Measurements from ENCODE around the gene ARF1. TPM values are rescaled to one million over a fixed set of nuclear protein-coding genes. Genes with fewer than 3 reads are reported as not detected.

The ARF1 gene
- total RNA-seq, 1 donor from 2014 or later: 447 TPM

DNA sequence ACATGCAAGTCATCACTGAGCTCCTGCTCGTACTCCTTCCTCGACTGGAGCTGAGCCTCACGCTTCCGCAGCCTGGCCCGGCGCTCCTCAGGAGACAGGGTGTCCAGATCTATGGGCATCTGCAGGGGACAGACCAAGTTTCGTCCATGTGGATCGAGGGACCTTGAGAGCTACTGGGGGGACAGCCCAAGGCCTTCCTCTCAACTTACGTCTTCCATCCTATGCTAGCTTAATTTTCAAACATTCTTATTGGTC is 24.2 kb downstream of the ARF1 start:
- H3K36me3 ChIP-seq: peaks cover 8 to 16% of the 10 kb centered on the region in 2 donors
- no peak overlapping the region for H3K4me3 ChIP-seq
- intact Hi-C loops (cut with DNase I): loop anchor here (10.0 kb wide), 2 partner anchors 378 to 1398 kb away; partner anchors contain the start of genes NUP133 and RNF187
- TF ChIP-seq, protein P1, sequence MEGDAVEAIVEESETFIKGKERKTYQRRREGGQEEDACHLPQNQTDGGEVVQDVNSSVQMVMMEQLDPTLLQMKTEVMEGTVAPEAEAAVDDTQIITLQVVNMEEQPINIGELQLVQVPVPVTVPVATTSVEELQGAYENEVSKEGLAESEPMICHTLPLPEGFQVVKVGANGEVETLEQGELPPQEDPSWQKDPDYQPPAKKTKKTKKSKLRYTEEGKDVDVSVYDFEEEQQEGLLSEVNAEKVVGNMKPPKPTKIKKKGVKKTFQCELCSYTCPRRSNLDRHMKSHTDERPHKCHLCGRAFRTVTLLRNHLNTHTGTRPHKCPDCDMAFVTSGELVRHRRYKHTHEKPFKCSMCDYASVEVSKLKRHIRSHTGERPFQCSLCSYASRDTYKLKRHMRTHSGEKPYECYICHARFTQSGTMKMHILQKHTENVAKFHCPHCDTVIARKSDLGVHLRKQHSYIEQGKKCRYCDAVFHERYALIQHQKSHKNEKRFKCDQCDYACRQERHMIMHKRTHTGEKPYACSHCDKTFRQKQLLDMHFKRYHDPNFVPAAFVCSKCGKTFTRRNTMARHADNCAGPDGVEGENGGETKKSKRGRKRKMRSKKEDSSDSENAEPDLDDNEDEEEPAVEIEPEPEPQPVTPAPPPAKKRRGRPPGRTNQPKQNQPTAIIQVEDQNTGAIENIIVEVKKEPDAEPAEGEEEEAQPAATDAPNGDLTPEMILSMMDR (IDR thresholded peaks at IDR 0.05): no peak
- H3K9me3 ChIP-seq: no peaks in the 10 kb centered on the region
- peaks cover 18 to 33% of the 10 kb centered on the region in 2 donors for H3K4me1 ChIP-seq
- H3K27ac ChIP-seq: no peak overlapping the region
- no peak for DNase-seq (ENCODE audit: low spot score in 2 of 2)
- H3K27me3 ChIP-seq: no peaks in the 10 kb centered on the region

DNA sequence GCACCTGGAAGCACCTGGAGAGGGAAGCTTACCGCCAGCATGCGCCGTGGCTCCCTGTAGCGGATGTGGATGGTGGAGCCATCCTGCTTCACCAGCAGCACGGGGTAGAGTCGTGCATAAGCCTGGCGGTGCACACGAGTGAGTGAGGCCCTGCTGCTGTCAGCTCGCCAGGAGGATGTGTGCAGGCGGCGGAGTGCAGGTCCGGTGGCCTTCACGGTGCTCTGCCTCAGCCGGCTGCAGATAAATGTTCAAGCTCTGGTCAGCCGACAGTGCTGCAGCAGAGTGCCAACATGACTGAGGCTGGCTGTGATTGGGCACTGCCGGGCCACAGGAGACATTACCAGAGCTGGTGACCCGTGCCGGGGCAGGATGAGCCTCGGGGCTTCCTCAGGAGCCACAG is 25.1 kb downstream of the ARF1 start:
- DNase-seq (ENCODE audit: low spot score in 2 of 2): peak in 1 of 2 donors; percentile 58
- Histone ChIP-seq H3K4me1 (peaks cover 18 to 25% of the 10 kb centered on the region in 2 donors), H3K4me3 (peak overlapping the region in 1 of 2 donors; percentile 97), H3K27me3 (no peaks in the 10 kb centered on the region), H3K27ac (no peak overlapping the region), H3K36me3 (peaks cover 8 to 16% of the 10 kb centered on the region in 2 donors), H3K9me3 (no peaks in the 10 kb centered on the region)
- TF ChIP-seq, protein P1 (IDR thresholded peaks at IDR 0.05): no peak
- intact Hi-C loops (cut with DNase I): loop anchor here (2.0 to 10.0 kb wide), 3 partner anchors 319 to 1397 kb away; partner anchors contain the start of genes NUP133 and RNF187

DNA sequence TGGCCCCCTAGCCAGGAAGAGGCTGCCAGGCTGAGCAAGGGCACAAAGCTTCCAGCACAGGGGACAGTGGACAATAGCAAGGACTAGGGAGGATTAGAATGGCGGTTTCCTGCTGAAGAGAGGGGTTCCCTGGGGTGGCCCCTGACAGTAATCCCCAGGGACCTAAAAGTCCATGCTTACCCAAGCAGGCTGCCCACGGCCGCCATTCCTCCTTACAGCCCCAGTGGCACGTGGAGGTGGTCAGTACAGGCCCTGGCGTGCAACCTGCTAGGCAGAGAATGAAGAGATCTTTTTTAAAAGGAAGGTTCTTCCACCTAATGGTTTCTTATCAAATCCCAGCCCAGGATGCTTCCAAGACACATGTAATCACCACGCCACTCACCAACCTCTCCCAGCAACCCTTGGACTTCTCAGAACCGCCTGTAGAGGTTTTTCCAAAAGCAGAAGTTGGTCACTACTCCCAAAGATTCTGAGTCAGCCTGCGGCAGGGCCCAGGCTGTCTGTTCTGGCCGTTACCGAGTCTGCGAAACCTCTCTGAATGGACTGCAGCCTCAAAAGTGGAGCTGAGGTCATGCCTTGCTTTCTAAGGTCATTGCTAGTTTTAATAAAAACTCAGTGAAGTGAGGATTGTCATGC is 25.7 kb downstream of the ARF1 start:
- TF ChIP-seq, protein P1 (IDR thresholded peaks at IDR 0.05): no peak
- Histone ChIP-seq H3K4me1 (peaks cover 18 to 25% of the 10 kb centered on the region in 2 donors), H3K27ac (peak overlapping the region; percentile 88 to 89), H3K36me3 (peaks cover 8 to 16% of the 10 kb centered on the region in 2 donors), H3K4me3 (peak overlapping the region; percentile 77 to 97), H3K27me3 (no peaks in the 10 kb centered on the region), H3K9me3 (no peaks in the 10 kb centered on the region)
- intact Hi-C loops (cut with DNase I): loop anchor here (2.0 to 10.0 kb wide), 3 partner anchors 319 to 1397 kb away; partner anchors contain the start of genes NUP133 and RNF187
- DNase-seq (ENCODE audit: low spot score in 2 of 2): peak in 1 of 2 donors; percentile 59

DNA sequence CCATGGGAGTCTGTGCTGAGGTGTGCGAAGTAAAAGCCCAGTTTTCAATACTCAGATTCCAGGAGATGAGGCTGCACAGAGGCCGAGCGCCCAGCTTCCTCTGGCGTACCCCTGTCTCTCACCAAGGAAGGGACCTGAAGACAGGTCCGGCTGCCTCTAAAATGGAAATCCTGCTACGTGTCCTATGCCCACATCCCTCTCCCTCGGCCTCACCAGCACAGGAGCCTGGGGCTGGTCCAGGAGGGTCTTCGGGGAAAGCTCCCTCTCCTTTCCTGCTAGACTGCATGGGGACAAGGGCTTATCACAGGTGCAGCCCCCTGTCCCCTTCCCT is 26.2 kb downstream of the ARF1 start:
- DNase-seq (ENCODE audit: low spot score in 2 of 2): no peak
- Histone ChIP-seq H3K4me3 (peak overlapping the region; percentile 77 to 97), H3K9me3 (no peaks in the 10 kb centered on the region), H3K36me3 (peaks cover 8 to 16% of the 10 kb centered on the region in 2 donors), H3K4me1 (peaks cover 15 to 21% of the 10 kb centered on the region in 2 donors), H3K27me3 (no peaks in the 10 kb centered on the region), H3K27ac (peak overlapping the region; percentile 88 to 89)
- TF ChIP-seq, protein P1 (IDR thresholded peaks at IDR 0.05): no peak
- intact Hi-C loops (cut with DNase I): loop anchor here (1.0 to 10.0 kb wide), 6 partner anchors 26 to 1396 kb away; partner anchors contain the start of genes ARF1, GUK1, NUP133 and RNF187

DNA sequence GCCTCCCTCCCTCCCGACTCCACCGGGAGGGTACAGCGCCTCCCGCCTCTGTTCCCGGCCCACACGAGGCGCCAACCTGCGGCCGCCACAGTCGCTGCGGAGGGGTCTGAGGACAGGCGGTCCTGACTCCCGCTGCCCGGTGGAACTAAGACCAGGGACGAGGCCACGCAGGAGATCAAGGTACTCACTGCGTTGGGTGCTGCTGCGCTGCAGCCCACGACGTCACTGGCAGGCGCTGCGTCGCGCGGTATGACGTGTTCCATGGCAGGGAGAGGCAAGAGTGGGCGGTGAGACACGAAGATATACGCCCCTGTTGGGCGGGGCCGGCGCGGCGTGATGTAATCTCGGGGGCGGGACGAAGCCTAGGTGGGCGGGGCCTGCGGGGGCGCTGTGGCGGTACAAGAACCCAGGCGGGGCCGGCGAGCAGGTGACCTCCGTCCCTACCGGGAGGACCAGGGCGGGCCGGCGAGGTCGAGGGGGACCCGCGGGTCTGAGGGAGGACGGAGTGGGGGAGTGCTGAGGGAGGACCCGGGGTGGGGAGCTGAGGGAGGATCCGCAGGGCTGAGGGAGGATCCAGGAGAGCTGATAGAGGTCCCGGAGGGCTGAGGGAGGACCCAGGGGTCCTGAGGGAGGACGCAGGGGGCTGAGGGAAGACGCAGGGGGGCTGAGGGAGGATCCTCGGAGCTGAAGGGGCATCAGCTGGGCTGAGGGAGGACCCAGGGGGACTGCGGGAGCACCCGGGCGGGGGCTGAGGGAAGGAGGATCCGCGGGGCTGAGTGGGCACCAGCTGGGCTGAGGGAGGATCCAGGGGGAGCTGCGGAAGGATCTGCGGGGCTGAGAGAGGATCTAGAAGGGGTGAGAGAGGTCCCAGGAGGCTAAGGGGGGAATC is 26.8 kb downstream of the ARF1 start, which contains the start of gene MRPL55:
MRPL55 (minus strand) TSS at position 227 of the 889 bp plus-strand sequence. CDS start 1,039 bp downstream, outside the sequence.
- peaks cover 14 to 18% of the 10 kb centered on the region in 2 donors for H3K4me1 ChIP-seq
- H3K9me3 ChIP-seq: no peaks in the 10 kb centered on the region
- intact Hi-C loops (cut with DNase I): loop anchor here (1.0 to 10.0 kb wide), 6 partner anchors 27 to 1395 kb away; partner anchors contain the start of genes ARF1, GUK1, NUP133 and RNF187
- peak within 1 kb of the TSS; percentile 77 to 97 for H3K4me3 ChIP-seq
- H3K36me3 ChIP-seq: peaks cover 8 to 16% of the 10 kb centered on the region in 2 donors
- no peaks in the 10 kb centered on the region for H3K27me3 ChIP-seq
- peak; percentile 94 to 99 for DNase-seq (ENCODE audit: low spot score in 2 of 2)
- peak within 1 kb of the TSS; percentile 88 to 89 for H3K27ac ChIP-seq
- TF ChIP-seq, protein P1 (IDR thresholded peaks at IDR 0.05): peak in 1 of 3 experiments; percentile 9
